PC-3 (cell line): ENCODE measurements around the gene CFAP20DC.

Source experiments
- CTCF ChIP-seq: fragments of 300-600 bp; sonication (generic); conservative IDR thresholded peaks from 2 replicates; pipeline ENCODE4 v1.5.1; 2017; ENCODE audit warnings: antibody characterized with exemption, low read depth, mild to moderate bottlenecking, low read length
- EZH2 ChIP-seq: fragments of 300-600 bp; sonication (generic); IDR thresholded peaks from one replicate; pipeline ENCODE4 v1.6.1; 2017; ENCODE audit warnings: antibody characterized with exemption, mild to moderate bottlenecking, low read length; ENCODE audit not compliant: unreplicated experiment
- EZH2phosphoT487 ChIP-seq: fragments of 300-600 bp; sonication (generic); IDR thresholded peaks from 2 replicates; pipeline ENCODE4 v1.6.1; 2018; ENCODE audit warnings: mild to moderate bottlenecking, antibody characterized with exemption, low read length, borderline replicate concordance

- no peak for TF ChIP-seq CTCF
- no peak for TF ChIP-seq EZH2phosphoT487
- TF ChIP-seq EZH2 = no peak
These were observed 341.6 kb downstream of the CFAP20DC start for GRCh38 chr3:58708116-58708791.
